Measurements from ENCODE around the gene HSPB3.

- TF ChIP-seq, protein P1, sequence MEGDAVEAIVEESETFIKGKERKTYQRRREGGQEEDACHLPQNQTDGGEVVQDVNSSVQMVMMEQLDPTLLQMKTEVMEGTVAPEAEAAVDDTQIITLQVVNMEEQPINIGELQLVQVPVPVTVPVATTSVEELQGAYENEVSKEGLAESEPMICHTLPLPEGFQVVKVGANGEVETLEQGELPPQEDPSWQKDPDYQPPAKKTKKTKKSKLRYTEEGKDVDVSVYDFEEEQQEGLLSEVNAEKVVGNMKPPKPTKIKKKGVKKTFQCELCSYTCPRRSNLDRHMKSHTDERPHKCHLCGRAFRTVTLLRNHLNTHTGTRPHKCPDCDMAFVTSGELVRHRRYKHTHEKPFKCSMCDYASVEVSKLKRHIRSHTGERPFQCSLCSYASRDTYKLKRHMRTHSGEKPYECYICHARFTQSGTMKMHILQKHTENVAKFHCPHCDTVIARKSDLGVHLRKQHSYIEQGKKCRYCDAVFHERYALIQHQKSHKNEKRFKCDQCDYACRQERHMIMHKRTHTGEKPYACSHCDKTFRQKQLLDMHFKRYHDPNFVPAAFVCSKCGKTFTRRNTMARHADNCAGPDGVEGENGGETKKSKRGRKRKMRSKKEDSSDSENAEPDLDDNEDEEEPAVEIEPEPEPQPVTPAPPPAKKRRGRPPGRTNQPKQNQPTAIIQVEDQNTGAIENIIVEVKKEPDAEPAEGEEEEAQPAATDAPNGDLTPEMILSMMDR (IDR thresholded peaks at IDR 0.05) = no peak
- TF ChIP-seq POLR2A (IDR thresholded peaks at IDR 0.05) (no peak), EP300 (IDR thresholded peaks at IDR 0.05) (no peak)
Observed at GRCh38 chr5:54463713-54464112, 8.2 kb downstream of the HSPB3 start.

Data from ovary (tissue), 3 donors.